ENCODE measurements around the gene DMPK.

Gene DMPK

GRCh38 chr19:45785097-45785496, 2.8 kb upstream of the DMPK start:
- DNase-seq: no peak

- no peak for DNase-seq
Measured at GRCh38 chr19:45784096-45784495, 1.8 kb upstream of the DMPK start.

DNA sequence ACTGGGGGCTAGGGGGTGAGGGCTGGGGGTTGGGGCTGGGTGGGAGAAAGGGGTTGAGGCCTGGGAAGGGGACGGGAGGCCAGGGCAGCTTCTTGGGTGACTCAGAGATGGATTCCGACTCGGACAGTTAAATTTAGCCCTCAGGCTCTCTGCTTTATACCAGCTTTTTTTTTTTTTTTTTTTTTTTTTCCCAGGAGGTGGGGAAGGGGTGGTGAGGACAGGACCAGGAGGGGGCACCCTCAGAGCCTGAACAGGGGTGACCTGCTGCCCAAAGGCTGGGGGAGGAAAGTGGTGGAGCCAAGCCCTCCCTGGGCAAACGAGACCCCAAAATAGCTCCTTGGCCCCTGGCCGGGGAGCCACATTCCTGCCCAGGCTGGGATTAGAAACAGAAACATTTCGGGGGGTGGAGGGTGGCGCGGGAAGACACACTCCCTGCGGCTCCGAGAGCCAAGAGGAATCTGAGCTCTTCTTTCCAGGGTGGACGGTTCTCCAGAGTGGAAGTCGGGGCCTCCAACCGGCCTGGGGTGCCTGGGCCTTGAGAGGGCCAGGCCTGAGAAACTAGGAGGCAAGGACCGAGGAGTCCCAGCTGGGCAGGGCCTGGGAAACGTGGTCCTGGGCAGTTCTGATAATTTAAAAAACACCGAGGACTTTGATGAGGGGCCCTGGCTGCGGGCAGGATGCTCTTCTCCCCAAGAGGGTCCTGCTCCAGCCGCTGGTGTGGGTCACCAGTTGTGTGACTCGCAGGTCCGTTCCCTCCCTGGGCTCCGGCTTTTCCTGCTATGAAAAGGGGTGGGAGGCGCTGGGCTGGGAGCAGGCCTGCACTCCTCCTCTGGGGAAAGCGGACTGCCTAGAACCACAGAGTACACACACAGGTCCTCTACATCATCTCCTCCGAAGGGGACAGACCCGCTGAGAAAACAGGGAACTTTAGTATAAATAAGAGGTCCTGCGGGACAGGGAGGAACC, 813 bp upstream of the DMPK start:
- DNase-seq: no peak

DNA sequence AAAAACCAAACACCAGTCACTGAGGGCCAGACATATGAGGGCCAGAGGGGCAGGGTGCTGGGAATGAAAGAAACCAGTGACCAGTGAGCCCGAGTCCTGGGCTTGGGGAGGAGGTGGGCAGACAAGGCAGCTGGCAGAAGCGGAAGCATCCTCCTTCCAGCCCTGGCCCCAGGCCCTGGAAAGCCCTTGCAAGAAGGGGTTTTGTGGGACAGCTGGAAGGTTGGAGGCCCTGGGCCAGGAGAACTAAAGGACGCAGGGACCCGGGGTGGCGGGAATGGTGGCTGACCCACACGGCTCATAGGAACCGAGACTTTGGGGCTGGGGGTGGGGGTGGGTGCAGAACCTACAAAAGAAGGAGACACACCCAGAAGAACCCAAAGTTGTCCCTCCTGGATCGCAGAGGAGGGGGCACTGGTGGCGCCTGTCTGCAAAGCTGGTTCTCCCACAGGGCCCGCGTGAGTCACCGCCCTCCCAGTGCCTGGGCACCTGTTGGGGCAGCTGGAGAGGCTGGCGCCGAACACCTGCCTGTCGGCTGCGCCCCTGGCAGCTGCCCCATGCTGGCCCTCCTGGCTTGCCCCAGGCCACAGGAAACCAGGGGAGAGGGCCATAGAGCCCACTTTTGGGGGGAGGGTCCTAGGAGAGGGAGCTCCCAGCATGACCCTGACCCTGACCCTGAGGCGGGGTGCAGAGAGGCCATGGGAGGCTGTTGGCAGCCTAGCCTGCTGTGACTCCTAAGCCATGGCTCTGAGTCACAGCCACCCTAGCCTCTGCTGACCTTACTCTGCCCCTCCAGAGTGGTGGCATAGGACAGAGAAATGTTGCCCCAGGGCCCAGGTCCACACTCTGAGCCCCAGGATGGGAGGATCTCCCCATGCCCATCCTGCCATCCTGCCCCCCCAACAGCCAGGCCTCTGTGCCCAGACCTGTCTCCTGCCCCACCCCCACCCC, 802 bp downstream of the DMPK start:
- DNase-seq: no peak

- DNase-seq: no peak
Measured at GRCh38 chr19:45780448-45781213, 1.7 kb downstream of the DMPK start.

GRCh38 chr19:45780146-45780447, 2.2 kb downstream of the DMPK start:
- DNase-seq: no peak

DNA sequence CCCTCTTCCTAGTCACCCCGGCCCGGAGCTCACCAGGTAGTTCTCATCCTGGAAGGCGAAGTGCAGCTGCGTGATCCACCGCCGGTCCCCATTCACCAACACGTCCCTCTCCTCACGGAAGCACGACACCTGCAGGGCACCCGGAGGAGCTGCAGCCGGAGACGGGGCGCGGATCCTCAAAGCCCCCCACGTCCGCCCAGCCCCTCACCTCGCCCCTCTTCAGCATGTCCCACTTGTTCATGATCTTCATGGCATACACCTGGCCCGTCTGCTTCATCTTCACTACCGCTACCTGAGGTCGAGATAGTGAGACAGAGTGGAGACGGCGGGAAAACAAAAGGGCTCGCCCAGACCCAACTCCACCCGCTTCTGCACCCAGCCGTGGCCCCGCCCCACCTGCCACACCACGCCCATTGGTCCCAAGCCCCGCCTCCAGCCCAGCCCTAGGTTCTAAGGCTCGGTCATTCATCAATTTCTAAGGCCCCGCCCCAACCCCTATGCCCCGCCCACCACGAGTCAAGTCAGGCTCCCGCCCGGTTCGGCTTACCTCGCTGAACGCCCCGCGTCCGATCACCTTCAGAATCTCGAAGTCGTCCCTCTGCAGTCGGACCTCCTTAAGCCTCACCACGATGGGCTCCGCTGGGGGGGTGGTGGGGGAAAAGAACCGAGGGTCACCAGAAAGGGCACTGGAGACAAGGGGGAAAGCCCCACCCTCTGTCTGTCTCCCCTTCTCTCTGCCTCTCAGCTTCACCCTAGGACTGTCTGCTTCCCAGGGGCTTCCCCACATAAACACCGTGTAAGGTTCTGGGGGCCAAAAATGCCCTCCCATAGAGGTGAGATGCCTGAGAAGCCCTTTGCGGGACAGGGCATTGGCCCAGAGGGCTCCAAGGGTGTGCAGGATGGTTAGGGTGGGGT, 2.8 kb downstream of the DMPK start:
- no peak for DNase-seq

- no peak for DNase-seq
Measured at GRCh38 chr19:45778010-45778661, 4.2 kb downstream of the DMPK start.

- no peak for DNase-seq
Measured at GRCh38 chr19:45777395-45777961, 4.8 kb downstream of the DMPK start.

DNA sequence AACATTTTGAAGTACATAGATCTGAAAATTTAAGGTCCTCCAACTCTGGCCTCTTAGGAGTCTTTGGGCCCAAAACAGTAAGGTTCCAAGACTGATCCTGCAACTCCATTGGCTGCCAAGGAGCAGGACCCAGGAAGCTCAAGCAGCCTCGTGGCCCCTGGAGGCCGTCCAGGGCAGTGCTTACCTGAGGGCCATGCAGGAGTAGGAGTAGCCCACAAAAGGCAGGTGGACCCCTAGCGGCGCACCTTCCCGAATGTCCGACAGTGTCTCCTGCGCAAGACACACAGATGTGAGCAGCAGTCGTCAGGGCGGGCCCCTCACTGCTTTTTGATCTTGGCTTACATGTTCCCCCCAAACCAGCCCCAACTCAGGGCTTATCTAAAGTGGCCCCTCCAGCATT, 7.5 kb downstream of the DMPK start:
- no peak for DNase-seq

- no peak for DNase-seq
Measured at GRCh38 chr19:45773384-45773783, 8.9 kb downstream of the DMPK start.

DNA sequence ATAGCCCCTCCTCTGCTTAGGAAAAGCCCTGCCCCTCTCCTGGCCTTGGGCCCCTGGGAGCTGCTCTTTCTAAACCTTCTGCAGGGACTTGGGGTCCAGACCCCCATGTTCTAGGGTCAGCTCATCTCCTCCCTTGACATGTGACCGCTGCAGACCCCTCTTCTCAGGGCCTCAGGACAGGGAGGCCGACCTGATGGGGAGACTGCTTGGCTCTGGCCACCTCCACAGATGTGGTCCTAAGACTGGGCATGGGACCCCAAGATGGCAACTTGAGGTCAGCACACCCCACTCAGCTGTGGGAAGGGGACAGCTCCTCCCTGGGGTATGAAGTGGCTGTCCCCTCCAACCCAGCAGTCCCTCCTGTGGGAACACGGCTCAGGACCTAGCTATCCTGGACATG, 9.4 kb downstream of the DMPK start:
- DNase-seq: no peak

DNA sequence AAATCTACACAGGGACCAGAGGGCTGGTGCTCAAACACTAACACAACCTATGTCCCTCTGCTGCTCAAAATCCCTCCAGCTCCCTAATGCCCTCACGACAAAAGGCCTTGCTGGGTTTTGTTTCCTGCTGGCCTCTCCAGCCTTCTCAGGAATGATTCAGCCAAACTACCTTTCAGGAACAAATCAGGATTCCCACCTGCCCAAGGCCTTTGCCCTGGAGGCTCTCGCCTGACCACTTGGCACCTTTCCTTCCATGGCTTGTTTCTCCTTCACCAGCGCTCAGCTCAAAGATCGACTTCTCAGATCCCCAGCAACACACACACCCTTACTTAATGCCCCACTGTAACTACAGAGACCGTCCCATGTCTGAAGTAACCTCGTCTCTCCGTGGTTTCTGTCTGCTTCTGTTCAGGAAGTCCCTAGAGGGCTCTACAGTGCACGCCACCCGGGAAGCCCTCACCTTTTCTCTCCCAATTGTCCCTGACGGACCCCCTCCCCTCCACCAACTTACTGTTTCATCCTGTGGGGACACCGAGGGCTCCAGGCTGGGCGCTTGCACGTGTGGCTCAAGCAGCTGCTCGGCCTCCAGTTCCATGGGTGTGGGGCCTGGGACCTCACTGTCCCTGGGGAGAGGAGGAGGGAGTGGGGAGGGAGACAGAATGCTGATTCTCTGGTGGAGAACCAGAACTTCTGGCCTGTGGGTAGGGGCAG, 10.0 kb downstream of the DMPK start:
- no peak for DNase-seq

GRCh38 chr19:45771311-45771933, 10.9 kb downstream of the DMPK start:
- DNase-seq: no peak

DNA sequence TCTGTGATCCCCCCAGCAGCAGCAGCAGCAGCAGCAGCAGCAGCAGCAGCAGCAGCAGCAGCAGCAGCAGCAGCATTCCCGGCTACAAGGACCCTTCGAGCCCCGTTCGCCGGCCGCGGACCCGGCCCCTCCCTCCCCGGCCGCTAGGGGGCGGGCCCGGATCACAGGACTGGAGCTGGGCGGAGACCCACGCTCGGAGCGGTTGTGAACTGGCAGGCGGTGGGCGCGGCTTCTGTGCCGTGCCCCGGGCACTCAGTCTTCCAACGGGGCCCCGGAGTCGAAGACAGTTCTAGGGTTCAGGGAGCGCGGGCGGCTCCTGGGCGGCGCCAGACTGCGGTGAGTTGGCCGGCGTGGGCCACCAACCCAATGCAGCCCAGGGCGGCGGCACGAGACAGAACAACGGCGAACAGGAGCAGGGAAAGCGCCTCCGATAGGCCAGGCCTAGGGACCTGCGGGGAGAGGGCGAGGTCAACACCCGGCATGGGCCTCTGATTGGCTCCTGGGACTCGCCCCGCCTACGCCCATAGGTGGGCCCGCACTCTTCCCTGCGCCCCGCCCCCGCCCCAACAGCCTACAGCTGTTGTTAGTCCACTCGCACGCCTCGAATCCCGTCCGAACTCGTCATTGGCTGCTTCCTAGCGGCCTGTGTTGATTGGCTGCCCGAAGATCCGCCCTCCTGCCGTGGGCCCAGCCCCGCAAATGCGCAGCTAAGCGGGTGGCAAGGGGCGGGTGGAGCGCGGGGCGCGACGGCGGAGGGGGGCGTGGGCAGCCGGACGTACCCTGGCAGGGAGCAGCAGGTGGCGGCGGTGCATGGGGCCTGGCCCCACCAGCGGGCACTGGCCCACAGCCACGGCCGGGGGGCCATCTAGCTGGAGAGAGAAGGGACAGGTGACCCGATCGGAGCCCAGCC, 11.8 kb downstream of the DMPK start:
- peak; percentile 70 for DNase-seq

GRCh38 chr19:45769821-45770191, 12.5 kb downstream of the DMPK start:
- DNase-seq: no peak

DNA sequence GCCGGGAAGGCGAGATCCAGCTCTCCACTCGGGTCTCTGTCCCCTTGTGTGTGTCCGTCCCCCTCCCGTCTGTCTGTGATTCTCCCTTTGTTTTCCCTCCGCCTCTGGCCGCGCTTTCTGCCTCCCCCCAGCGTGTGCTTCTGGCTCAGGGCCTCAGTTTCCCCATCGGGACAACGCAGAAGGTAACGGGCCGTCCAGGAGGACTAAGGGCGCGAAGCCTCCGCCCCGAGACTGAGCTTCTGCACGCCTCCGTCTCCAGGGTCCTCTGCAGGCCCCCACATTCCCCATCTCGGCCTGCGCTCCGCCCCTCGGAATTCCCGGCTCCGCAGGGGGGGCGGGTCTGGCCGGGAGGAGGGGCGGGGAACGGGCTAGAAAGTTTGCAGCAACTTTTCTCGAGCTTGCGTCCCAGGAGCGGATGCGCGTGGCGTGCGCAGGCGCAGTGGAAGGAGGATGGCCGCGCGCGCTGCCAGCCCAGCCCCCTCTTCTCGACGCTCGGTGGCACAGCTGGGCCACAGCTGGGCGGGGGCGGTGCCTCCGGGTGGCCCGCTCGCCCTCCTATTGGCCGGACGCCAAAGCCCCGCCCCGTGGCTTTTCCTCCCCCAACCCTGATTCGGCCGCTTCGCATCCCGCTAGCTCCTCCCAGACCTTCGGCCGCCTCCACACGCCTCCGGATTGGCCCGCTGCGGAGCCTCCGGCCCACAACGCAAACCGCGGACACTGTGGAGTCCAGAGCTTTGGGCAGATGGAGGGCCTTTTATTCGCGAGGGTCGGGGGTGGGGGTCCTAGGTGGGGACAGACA, 13.1 kb downstream of the DMPK start, which contains the start of gene SIX5:
TSS of gene SIX5 (minus strand) at position 269 of the 799 bp plus-strand sequence. CDS start 408 bp downstream, outside the sequence.
- peak; percentile 31 for DNase-seq

GRCh38 chr19:45768655-45768983, 13.7 kb downstream of the DMPK start:
- no peak for DNase-seq
